Skin of body (tissue), 3 donors: ENCODE results near the gene GALNT4. TPM values are rescaled to one million over a fixed set of nuclear protein-coding genes. Genes with fewer than 3 reads are reported as not detected.

Experiments used
- DNase-seq: peaks from one replicate; lab custom pipeline; 2025; lab: John Stamatoyannopoulos, UW
- small RNA-seq: library from RNA; depleted of rRNA; stranded (forward); fragments of <200 nt; gene quantifications from one replicate; pipeline ENCODE3, GENCODE V24; 2014; ENCODE audit warnings: low replicate concordance
- total RNA-seq: library from RNA; depleted of rRNA; stranded (reverse); fragments of >200 nt; gene quantifications from one replicate; pipeline ENCODE4 v1.2.3, GENCODE V29; 2014

Gene GALNT4
- total RNA-seq, 1 donor from 2014 or later: 8.0 TPM

- no peak for DNase-seq
Measured at GRCh38 chr12:89494411-89495231, 30.0 kb downstream of the GALNT4 start.

- DNase-seq: no peak
Measured at GRCh38 chr12:89493670-89494302, 30.8 kb downstream of the GALNT4 start.

GRCh38 chr12:89492883-89493282, 31.7 kb downstream of the GALNT4 start:
- DNase-seq: no peak

GRCh38 chr12:89490922-89491321, 33.7 kb downstream of the GALNT4 start:
- no peak for DNase-seq

- no peak for DNase-seq
Measured at GRCh38 chr12:89486264-89486663, 38.3 kb downstream of the GALNT4 start.

GRCh38 chr12:89484470-89484869, 40.1 kb downstream of the GALNT4 start:
- no peak for DNase-seq

GRCh38 chr12:89481213-89481914, 43.2 kb downstream of the GALNT4 start:
- DNase-seq: no peak

- DNase-seq: no peak
Measured at GRCh38 chr12:89479982-89480381, 44.6 kb downstream of the GALNT4 start.

GRCh38 chr12:89477633-89478279, 46.8 kb downstream of the GALNT4 start:
- DNase-seq: no peak

GRCh38 chr12:89476904-89477595, 47.5 kb downstream of the GALNT4 start:
- DNase-seq: no peak

- DNase-seq: no peak
Measured at GRCh38 chr12:89476232-89476631, 48.4 kb downstream of the GALNT4 start.

- no peak for DNase-seq
Measured at GRCh38 chr12:89475203-89475990, 49.2 kb downstream of the GALNT4 start.

GRCh38 chr12:89474615-89475014, 50.0 kb downstream of the GALNT4 start:
- no peak for DNase-seq

Small RNA genes lying within 50 kb of the gene (small RNA-seq; reads per million reads assigned to genes)
- gene AC025034.2 (not detected), gene POC1B-GALNT4 (not detected)

Other genes with a start within 250 kb of the GALNT4 start
- gene DUSP6, start 172.3 kb downstream of the GALNT4 start, total RNA-seq: 57.8 TPM
- gene POC1B, start 1.3 kb upstream of the GALNT4 start, total RNA-seq: 31.0 TPM
- gene ATP2B1, start 184.0 kb upstream of the GALNT4 start, total RNA-seq: 71.9 TPM